HepG2 (cell line): ENCODE data around the gene HUNK. TPM values are rescaled to one million over a fixed set of nuclear protein-coding genes. Genes with fewer than 3 reads are reported as not detected.

Experiments
- CBX5 ChIP-seq: sonication (generic); formaldehyde crosslinking; IDR thresholded peaks from 2 replicates; pipeline ENCODE4 v1.4.0; 2020; ENCODE audit warnings: missing genetic modification reagents, borderline replicate concordance
- ELF1 ChIP-seq: sonication (generic); formaldehyde crosslinking; IDR thresholded peaks from 2 replicates; pipeline ENCODE4 v1.4.0; 2020; ENCODE audit warnings: missing genetic modification reagents
- GABPB1 ChIP-seq: IDR thresholded peaks from 2 replicates; pipeline ENCODE4 v1.6.1; 2016; ENCODE audit warnings: mild to moderate bottlenecking, missing genetic modification reagents, moderate library complexity, missing compliant biosample characterization
- HIC2 ChIP-seq: sonication (generic); formaldehyde crosslinking; IDR thresholded peaks from 2 replicates; pipeline ENCODE4 v1.9.0; 2022; ENCODE audit warnings: low read depth, missing genetic modification reagents
- HNF1A ChIP-seq, 2 experiments: sonication (generic) in 1 of 2; formaldehyde crosslinking in 1 of 2; IDR thresholded peaks; 2 replicates each; pipeline versions ENCODE4 v1.4.0 to v1.6.1; 2016 to 2020; ENCODE audit warnings: borderline replicate concordance in 1 of 2, low read depth in 1 of 2, mild to moderate bottlenecking in 1 of 2, missing genetic modification reagents in 1 of 2
- IKZF4 ChIP-seq: sonication (generic); formaldehyde crosslinking; IDR thresholded peaks from 2 replicates; pipeline ENCODE4 v1.5.1; 2020; ENCODE audit warnings: borderline replicate concordance, mild to moderate bottlenecking, low read depth, missing genetic modification reagents; ENCODE audit errors: not compliant biosample characterization
- MAZ ChIP-seq, 2 experiments: sonication (generic) in 1 of 2; formaldehyde crosslinking in 1 of 2; IDR thresholded peaks; 2 replicates each; pipeline versions ENCODE4 v1.5.0 to v1.6.1; 2012 to 2020; ENCODE audit warnings: low read depth in 2 of 2, mild to moderate bottlenecking in 2 of 2, borderline replicate concordance in 1 of 2, improper control_type of control experiment in 1 of 2, low read length in 1 of 2, missing genetic modification reagents in 1 of 2, moderate library complexity in 1 of 2
- POLR2A ChIP-seq, 2 experiments: IDR thresholded peaks; 2 replicates each; pipeline ENCODE4 v1.6.1; 2011; ENCODE audit warnings: low read depth in 2 of 2, low read length in 2 of 2, mild to moderate bottlenecking in 1 of 2, moderate library complexity in 1 of 2; ENCODE audit not compliant: insufficient read depth in 1 of 2
- TERF1 ChIP-seq: sonication (generic); formaldehyde crosslinking; IDR thresholded peaks from 2 replicates; pipeline ENCODE4 v1.8.0; 2022; ENCODE audit warnings: mild to moderate bottlenecking, missing genetic modification reagents, moderate library complexity
- ZBTB7A ChIP-seq: sonication (generic); formaldehyde crosslinking; IDR thresholded peaks from 2 replicates; pipeline ENCODE4 v1.8.0; 2022; ENCODE audit warnings: mild to moderate bottlenecking, missing genetic modification reagents
- ZNF234 ChIP-seq: sonication (generic); formaldehyde crosslinking; conservative IDR thresholded peaks from 2 replicates; pipeline ENCODE4 v1.5.1; 2020; ENCODE audit warnings: mild to moderate bottlenecking, missing genetic modification reagents
- ZNF33A ChIP-seq: sonication (generic); formaldehyde crosslinking; IDR thresholded peaks from 2 replicates; pipeline ENCODE4 v1.5.1; 2020; ENCODE audit warnings: missing genetic modification reagents, mild to moderate bottlenecking, moderate library complexity, borderline replicate concordance
- ZNF605 ChIP-seq: sonication (generic); formaldehyde crosslinking; IDR thresholded peaks from 2 replicates; pipeline ENCODE4 v1.8.0; 2022; ENCODE audit warnings: mild to moderate bottlenecking, missing genetic modification reagents
- ZNF609 ChIP-seq: sonication (generic); formaldehyde crosslinking; IDR thresholded peaks from 2 replicates; pipeline ENCODE4 v1.4.0; 2020; ENCODE audit warnings: mild to moderate bottlenecking, missing genetic modification reagents, borderline replicate concordance
- ZNF644 ChIP-seq: IDR thresholded peaks from 2 replicates; pipeline ENCODE4 v1.6.1; 2016; ENCODE audit warnings: low read depth
- ZSCAN21 ChIP-seq: sonication (generic); formaldehyde crosslinking; IDR thresholded peaks from 2 replicates; pipeline ENCODE4 v1.8.0; 2022; ENCODE audit warnings: mild to moderate bottlenecking, missing genetic modification reagents, moderate library complexity, borderline replicate concordance
- polyA plus RNA-seq, 8 experiments: library from polyadenylated mRNA; depleted of rRNA in 3 of 8; stranded (reverse) in 7 of 8; unstranded in 1 of 8; fragments of >200 nt; fragmentation: Illumina TruSeq in 4 of 8; extraction: Trizol in 4 of 8; gene quantifications; 2 replicates each; pipeline versions ENCODE4 v1.2.1 to v1.2.3, GENCODE V29; 2011 to 2016; ENCODE audit warnings: low read depth in 4 of 8, missing spikeins in 1 of 8, mixed read lengths in 1 of 8; ENCODE audit not compliant: insufficient read depth in 1 of 8
- total RNA-seq, 5 experiments: library from RNA; depleted of rRNA; stranded (reverse); fragments of >200 nt; fragmentation: Illumina TruSeq; extraction: Trizol; gene quantifications; 2 replicates each; pipeline ENCODE4 v1.2.3, GENCODE V29; 2016; ENCODE audit warnings: low read depth in 1 of 5

The HUNK gene
- total and polyA plus RNA-seq, 2 of the 13 experiments (the other 11 are each of a cell fraction or from before 2014, with no cell fraction given), result 1.8 to 1.9 TPM

GRCh38 chr21:31866077-31866511 lies 6.7 kb upstream of the HUNK start (continued):
- no peak for TF ChIP-seq HNF1A (IDR thresholded peaks at IDR 0.05; ENCODE audit: low read depth)
- 0 out of 2 replicates have a peak, but pooled peaks have one; percentile 24 for TF ChIP-seq HNF1A (CRISPR knock-in tag; IDR thresholded peaks at IDR 0.05; ENCODE audit: borderline replicate concordance)
- TF ChIP-seq ZNF644 (CRISPR knock-in tag), result no peak
- no peak for TF ChIP-seq ELF1 (CRISPR knock-in tag)
- TF ChIP-seq ZNF234, result no peak
- TF ChIP-seq IKZF4 (CRISPR knock-in tag), result no peak
- TF ChIP-seq ZSCAN21 (CRISPR knock-in tag), result peak; percentile 33; the same call in 1 of the 2 replicates
- no peak for TF ChIP-seq TERF1 (CRISPR knock-in tag)
- 0 out of 2 replicates have a peak, but pooled peaks have one; percentile 25 for TF ChIP-seq GABPB1 (CRISPR knock-in tag)
- no peak for TF ChIP-seq MAZ (IDR thresholded peaks at IDR 0.05; ENCODE audit: borderline replicate concordance, low read depth, low read length)
- no peak for TF ChIP-seq MAZ (CRISPR knock-in tag; IDR thresholded peaks at IDR 0.05; ENCODE audit: low read depth)
- no peak for TF ChIP-seq ZBTB7A (CRISPR knock-in tag)
- TF ChIP-seq ZNF609 (CRISPR knock-in tag), result 0 out of 2 replicates have a peak, but pooled peaks have one; percentile 34
- TF ChIP-seq POLR2A (IDR thresholded peaks at IDR 0.05; ENCODE audit: insufficient read depth in 1 of 2, low read depth in 2 of 2, low read length in 2 of 2), result no peak
- TF ChIP-seq HIC2, result peak; percentile 85
- peak; percentile 28; the same call in 1 of the 2 replicates for TF ChIP-seq CBX5 (CRISPR knock-in tag)
- TF ChIP-seq ZNF33A, result no peak
- peak; percentile 40; the same call in 1 of the 2 replicates for TF ChIP-seq ZNF605 (CRISPR knock-in tag)
